Measurements from ENCODE around the gene CDC5L.

- TF ChIP-seq YY1 (IDR thresholded peaks at IDR 0.05; ENCODE audit: insufficient read depth, insufficient read length) (no peak), SUZ12 (IDR thresholded peaks at IDR 0.05; ENCODE audit: extremely low read depth, insufficient read depth, insufficient read length) (no peak)
Observed at GRCh38 chr6:44373787-44374186, 13.7 kb upstream of the CDC5L start.
